Medulla oblongata (tissue), 1 donor: ENCODE data around the gene KCNK16.
"Not testable (repeated sequence)": the region's sequence is repeated elsewhere in the genome, so short reads cannot be mapped to it uniquely, and the experiment has no call there.

Experiments used
- DNase-seq: peaks from one replicate; pipeline ENCODE4 v3.0.0-alpha.2; 2015; ENCODE audit errors: extremely low spot score

The KCNK16 gene

DNA sequence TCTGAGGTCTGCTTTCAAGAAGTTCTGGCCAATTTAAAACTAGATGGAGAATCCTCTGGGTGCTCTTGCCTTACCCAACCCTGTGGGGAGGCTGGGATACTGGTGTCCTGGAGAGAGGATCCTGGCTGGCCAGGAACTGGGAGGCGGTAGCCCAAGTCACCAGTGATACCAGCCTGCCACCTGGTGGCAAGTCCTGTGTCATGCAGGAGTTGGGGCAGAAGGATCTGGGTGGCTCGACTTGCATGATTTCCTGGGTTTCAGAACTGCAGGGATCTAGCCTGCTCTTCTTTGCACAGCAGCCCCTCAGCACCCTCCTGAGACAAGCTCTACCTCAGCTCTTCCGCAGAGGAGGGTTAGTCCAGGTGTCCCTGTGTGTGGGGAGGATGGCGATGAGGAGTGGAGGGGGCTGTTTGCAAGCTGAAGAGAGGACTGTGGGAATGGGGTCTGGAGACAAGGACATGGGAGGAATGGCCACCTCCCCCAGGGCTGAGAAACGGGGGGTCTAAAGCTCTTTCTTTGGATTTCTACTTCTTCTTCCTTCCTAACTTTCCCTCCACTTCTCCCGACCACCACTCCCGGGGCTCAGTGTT is 12.5 kb downstream of the KCNK16 start:
- DNase-seq = peak; percentile 87

DNA sequence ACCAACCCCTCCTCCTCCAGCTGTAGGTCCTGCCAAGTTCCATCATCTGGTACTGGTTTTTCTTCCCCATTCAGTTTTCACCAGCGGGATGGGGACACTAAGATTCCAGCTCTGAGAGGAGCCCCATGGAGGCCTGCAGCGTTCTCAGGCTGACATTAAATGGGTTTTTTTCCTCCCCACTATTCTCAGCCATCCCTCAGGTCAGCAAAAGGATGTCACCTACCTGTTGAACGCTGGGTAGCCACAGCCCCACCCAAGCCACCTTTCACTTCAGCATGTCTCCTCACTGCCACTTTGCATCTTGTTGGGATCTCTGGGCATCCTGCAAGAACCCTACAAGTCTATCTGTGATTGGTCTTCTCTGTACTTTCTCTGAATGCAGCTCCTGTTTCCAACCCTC is 15.0 kb downstream of the KCNK16 start:
- DNase-seq = no peak

DNA sequence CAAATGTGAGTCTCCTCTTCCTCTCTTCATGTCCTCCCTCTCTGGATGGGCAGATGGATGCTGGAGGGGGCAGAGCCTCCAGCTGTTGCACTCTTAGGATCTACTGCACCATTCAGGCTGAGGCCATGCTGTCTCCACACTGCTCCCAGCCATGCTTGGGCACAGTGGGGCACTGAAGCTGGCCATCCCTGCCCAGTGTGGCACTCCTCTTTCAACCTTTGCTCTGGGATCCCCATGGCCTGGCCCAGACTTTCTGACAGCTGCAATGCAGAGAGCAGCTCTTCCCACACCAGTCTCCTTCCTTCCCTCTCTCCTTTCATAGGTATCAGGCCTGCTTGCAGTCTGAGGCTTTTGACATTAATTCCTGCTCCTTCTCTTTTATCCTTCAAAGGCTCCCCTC is 17.6 kb downstream of the KCNK16 start:
- DNase-seq = no peak

DNA sequence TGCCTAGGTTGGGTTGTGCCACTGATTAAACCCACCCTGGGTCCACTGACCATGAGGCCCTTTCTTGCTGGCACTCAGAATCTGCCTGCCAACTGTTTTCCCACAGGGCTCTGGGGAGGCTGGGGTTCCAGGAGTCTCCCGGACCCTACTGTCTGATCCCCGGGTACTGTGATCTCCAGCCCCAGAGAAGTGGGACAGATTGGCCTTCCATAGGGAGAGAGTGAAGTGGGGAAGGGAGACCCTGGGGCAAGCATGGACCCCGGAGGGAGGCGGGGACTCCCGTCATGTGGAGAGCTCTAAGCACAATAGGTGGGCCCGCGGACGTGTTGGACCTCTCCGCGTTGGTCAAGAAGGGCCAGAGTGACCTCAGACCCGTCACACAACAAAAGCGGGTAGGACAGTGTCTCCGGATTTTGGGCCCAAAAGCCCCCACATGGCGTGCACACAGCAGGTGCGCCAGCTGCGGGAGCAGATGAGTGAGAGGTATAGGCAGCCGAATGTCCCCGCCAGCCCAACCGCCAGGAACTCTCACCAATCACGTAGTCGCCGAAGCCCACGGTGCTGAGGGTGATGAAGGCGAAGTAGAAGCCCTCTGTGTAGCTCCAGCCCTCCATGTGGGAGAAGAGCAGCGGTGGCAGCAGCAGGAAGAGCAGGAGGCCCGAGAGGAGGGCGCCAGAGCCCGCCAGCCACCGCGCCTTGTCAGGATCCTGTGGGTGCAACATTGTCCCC is 18.9 kb downstream of the KCNK16 start:
- DNase-seq = no peak

DNA sequence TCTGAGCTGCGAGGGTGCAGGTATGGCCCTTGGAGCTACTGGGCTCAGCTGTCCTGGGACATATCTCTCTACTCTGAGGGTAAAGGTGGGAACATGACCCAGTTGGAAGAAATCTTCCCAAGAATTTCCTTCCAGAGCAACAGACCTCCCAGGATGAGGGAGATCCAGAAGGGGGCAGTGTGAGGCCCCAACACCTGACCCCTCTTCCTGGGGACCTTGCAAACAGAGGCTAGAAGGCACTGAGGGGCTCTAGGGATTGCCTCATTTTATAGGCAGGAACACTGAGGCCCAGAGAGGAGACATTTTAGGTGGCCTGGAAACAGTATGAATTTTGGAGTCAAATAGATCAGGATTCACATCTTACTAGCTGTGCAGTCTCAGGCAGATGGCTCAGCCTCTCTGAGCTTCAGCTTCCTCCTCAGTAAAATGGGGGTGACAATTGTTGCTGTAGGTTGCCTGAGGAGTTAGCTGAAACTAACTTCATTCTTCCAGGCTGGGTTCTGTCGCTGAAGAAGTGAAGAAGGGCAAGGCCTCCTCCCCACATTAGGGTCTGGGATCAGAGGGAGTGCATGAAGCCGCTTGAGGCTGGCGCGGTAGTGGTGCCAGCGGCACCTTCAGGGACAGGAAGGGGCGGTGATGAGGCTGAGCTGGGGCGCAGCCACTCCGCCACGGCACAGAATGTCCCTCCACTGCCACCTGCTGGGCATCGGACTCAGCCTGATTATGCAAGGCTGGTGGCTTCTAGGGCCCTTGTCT is 19.7 kb downstream of the KCNK16 start:
- DNase-seq = peak; percentile 83

DNA sequence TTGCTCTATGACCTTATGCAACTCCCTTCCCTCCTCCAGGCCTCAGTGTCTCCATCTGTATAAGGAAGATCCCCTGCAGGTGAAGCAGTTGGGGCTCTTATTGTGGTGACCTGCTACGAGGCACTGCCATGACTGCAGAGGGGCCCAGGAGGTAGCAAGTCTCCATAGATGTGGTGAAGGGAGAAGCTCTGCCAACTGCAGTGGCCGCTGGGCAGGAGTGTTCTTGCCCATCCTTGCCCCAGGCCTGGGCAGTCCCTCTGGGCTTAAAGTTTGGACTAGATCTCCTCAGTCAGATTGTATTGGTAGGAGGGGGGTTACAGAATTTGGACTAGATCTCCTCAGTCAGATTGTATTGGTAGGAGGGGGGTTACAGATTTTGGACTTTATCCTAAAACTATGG is 20.5 kb downstream of the KCNK16 start:
- DNase-seq = no peak

DNA sequence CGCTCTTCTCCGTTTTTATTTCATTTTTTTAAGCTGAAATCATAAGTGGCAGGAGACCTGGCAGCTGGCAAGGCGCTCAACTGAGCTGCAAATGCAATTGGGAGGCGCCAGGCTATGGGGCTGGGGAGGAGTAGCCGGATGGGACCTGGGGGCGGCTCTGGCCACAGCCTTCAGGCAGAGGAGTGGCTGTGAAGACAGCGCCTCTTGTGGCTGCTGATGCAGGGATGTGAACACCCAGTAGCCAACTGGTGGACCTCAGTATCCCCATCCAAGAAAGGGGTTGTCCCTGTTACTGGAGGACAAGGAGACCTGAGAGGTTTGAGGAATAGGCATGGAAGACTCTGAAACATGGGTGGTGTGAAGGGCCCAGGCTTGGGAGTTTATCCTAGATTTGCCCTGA is 20.9 kb downstream of the KCNK16 start:
- no peak for DNase-seq

DNA sequence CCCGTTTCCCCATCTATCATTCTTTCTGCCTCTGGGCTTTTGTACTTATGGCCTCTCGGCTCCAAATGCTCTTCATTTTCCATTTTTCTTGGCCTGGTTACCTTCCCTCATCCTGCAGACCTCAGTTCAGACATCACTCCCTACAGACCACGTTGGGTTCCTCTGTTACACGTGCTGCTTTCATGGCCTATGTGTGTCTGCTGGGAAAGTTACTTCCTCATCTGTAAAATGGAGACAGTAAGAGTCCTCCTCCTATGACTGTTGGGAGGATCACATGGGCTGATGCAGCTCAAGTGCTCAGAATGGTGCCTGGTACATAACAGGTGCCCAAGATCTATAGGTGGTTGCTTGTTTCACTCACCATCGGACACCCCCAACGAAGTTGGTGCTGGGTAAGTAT is 21.8 kb downstream of the KCNK16 start:
- peak; percentile 68 for DNase-seq

DNA sequence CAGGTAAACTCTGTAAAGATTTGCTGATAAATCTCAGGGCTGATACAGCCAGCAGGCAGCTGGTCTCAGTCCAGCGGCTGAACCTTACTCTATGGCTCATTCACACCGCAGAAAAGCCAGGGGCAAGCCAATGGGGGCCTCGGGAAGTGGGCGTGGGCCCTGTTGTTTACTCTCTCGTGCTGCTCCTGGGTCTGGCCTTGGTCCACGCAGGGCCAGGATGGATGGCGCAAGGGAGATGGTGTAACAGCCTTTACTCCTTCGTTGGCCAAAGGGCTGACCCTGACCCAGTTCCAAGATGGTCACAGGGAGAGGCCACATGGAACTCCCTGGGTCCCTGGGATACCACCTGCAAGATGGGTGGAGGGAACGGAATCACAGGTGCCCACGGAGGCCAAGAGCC is 24.4 kb downstream of the KCNK16 start:
- DNase-seq = no peak

DNA sequence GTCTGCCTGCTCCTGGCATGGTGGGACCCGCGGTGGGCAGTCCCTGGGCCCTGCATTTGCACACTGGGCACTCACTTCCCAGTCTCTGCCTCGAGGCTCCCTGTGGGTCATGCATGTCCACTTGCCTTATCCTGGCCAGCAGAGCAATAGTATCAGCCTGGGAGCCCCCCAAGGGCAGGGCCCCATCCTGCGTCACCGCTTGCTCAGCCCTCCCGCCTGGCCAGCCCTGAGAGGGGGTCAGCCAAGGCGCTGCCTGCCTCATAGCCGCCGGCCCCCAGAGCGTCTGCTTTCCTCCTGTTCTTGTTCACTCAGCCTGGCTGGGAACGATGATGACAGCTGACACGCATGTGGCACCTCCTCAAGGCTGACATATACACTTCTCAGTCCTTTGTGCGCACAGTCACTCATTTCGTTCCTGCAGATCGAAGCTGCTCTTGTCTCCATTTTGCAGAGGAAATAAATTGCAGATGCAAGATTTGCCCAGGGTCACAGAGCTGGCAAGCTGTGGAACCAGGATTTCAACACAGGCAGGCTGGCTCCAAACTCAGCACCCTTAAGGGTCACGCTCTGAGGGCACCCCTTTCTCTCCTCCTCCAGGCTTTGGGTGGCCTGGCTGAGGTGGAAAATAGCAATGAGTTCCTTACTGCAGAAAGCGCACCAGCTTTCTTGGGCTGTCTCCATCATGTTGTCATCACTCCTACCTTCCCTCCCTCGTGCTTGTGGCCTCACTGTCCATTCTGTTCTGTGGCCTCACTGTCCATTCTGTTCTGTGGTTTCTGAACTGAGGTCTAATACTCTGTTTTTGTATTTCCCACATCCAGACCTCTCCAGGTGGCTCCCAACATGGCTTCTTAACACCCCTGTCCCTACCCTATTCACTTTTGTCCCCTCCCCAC is 25.5 kb downstream of the KCNK16 start:
- no peak for DNase-seq

DNA sequence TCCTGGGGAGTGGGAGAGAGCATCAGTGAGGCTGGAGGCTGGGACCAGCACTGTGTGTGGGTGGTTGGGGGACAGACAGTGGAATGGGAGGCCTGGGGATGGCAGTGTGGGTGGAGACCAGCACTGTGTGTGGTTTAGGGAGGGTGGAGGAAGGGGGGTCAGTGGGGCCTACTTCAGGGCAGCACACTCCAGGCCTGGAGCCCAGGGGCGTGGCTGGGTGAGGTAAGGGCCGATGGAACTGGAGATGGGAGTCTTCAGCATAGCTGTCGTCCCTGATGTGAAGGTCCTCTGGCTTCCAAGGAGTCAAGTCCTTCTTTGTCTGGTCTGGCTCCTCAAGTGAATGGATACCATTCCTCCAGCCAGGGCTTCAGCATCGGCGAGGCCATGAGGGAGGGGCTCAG is 26.9 kb downstream of the KCNK16 start:
- no peak for DNase-seq

DNA sequence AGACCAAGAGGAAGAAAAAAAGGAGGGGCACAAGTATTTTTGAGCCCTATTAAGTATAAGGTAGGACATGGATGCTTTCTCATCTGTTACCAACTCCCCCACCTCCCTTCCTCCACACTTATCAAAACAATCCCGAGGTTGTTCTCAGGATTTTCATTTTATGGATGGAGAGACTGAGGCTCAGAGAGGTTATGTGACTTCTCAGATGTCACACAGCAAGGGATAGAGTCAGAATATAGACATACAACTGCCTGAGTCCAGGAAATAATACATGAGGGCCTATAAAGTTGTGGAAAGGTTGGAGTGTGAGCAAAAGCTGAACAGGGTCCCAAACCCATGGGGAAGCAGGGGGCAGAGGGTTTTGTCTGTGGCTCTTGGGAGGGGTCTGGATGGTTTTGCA is 27.6 kb downstream of the KCNK16 start:
- no peak for DNase-seq

DNA sequence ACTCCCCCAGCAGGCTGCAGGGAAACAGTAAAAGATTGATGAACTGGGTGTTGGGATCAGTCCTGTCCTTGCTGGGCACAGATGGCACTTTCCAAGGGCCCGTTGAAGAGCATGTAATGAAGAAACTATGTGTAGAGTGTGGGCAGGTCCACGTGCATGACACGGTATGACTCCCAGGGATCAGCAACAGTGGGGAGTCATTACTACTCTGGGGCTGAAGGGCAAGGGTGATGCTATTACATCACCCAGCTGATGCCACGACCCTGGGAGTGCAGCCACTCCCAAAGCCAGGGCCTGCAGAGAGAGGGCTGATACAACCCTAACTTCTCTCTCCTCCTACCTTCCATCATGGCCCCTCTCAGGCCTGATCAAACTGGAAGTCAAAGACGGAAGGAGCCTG is 28.4 kb downstream of the KCNK16 start:
- no peak for DNase-seq

DNA sequence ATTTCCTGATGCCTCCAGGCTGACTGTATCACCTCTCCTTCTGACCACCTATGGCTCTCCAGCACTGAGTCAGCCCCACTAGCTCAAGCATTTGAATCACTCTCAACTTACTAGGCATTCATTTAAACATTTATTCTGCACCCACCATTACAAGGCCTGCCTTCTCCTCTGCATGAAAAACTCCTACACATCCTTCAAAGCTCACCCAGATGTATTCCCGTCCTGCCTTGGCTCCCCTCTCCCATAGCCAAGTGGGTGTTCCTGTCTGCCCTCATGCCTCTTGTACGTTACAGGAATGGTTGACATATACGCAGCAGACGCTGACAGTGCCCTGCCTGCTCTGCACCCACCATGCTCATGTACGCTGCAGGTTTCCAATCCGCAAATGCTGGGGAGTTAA is 29.9 kb downstream of the KCNK16 start:
- no peak for DNase-seq

DNA sequence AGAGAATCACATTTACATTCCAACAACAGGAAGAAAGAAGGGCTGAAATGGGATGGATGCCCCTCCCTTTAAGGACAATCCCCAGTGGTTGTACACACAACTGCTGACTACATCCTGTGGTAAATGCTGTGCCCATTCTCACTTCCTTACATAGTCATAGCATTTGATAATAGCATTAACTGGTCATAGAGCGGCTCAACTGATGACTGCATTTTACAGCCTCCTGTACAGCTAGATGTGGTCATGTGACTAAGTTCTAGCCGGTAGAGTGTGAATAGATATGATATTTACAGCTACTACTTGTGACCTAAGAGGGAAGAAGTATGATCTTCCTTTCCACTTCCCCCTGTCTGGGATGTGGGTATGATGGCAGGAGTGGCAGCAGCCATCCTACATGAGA is 33.0 kb downstream of the KCNK16 start:
- DNase-seq = no peak

DNA sequence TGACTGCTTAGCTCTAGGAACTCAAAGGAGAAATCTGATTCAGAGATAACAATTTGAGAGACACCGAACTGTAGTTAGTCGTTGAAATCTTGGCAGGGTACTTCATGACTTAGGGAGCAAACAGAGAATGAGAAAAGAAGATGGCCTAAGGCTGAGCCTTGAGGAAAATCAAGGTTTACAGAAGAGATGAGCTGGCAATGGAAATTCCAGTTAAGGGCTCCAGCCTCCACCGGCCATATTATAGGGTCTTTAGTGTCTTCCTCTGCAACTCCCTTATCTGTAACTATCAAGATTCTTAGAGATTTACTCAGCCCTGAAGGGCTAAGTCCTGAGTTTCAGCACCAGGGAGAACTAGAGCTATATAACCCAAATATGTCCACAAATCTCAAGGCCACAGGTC is 34.9 kb downstream of the KCNK16 start:
- no peak for DNase-seq

DNA sequence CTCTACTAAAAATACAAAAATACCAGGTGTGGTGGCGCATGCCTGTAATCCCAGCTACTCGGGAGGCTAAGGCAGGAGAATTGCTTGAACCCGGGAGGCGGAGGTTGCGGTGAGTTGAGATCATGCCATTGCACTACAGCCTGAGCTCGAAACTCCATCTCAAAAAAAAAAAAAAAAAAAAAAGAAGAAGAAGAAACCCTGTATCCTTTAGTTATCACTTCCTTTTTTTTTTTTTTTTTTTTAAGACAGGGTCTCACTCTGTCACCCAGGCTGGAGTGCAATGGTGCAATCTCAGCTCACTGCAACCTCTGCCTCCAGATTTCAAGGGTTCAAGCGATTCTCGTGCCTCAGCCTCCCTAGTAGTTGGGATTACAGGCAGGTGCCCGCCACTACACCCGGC is 35.9 kb downstream of the KCNK16 start:
- not testable (repeated sequence) for DNase-seq

DNA sequence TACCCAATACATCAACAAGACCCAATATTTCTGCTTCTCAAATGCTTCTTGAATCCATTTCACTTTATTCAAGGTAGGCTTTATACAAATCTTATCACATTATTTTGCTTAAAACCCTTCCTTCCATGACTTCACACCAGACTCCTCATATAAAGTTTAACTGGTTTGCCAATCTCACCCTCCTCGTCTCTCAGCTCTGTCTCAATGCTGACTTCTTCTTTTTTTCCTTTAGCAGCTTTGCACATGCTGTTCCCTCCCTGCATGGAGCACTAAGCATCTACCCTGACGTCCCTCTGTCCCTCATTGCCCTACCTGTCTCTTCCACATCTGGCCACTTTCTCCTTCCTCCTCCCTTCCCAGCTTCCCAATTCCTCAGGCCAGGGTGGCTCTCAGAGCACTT is 39.7 kb downstream of the KCNK16 start:
- DNase-seq = no peak

DNA sequence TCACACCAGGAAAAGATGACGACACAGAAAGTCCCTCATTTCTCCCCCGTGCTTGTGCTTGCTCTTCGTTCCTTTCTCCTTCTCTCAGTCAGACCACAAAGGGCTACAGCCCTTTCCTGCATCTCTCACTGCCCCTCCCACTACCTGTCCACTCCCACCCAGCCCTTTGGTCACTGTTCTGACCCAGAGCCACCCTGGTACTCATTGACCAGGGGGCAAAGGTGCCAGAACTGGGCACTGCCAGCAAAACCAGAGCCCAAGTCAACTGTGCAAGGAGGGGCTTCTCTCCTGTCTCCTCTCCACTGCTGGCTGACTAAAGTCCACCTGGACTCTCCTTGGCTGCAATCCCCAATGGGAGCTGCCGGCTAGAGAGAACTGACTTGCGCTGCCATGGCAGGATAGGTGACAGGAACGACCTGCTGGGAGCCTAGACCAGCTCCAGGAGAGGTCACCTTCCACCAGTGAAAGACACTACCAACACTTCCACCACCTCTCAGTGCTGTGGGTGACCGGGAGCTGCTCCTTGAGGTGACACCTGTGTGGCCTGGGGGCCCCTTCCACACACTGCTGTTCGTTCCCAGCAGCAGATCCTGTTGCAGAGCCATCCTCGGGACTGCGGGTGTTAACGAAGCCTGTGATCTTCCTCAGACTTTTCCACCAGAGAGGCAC is 41.1 kb downstream of the KCNK16 start:
- no peak for DNase-seq

DNA sequence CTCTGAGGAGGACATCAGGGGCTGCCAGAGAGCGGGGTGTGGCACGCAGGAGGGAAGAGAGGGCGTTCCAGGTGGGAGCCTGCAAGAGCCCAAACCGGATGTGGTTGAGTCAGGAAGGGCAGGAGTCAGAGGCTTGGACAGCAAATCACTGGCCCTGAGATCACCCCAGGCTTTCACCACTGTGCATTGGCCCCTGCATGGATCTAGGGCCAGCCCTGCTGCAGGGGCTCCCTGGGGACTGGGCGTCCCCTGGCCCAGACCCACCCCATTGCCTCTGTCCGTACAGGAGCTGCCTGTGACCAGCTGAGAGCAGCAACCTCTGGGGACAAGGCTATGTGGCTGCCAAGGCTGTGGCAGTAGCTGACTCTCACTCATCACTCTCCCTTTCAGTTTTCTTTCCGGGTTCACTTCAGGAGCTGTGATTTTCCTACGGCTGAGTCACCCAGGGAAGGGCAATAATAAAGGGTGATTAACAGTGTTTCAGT is 42.2 kb downstream of the KCNK16 start:
- DNase-seq = no peak

DNA sequence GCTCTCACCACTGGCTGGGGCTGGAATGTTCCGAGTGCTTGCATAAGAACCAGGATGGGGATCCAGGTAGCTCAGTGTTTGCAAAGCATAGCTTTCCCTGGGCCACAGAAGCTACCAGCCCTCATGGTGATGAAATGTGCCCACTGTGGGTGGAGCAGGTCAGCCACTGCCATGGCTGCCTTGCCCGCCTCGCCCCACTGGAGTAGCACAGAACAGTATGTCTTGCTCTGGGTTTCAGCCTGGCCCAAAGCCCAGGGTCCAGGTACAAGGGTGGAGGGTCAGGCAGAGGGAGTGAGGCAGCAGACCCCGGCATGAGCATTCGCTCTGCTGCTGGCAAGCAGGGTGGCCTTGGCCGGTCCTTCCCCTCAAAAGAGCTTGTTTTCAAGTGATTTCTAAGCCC is 43.0 kb downstream of the KCNK16 start:
- no peak for DNase-seq
